Measurements from ENCODE around the gene HEXIM1. TPM values are rescaled to one million over a fixed set of nuclear protein-coding genes. Genes with fewer than 3 reads are reported as not detected.
A peak's percentile ranks its signal among the peaks of the same experiment; 100 is the strongest.

Gene HEXIM1
- total and polyA plus RNA-seq, 7 experiments from 2014 or later: 5.1 to 41.3 (median 30.5) TPM

- peaks cover 0 to 7% (median 0%) of the 10 kb centered on the region in 5 donors for H3K27me3 Mint-ChIP-seq
- H3K27ac Mint-ChIP-seq: peak overlapping the region; percentile 92 to 100 (median 100)
- peak overlapping the region; percentile 93 for H3K4me3 ChIP-seq (ENCODE audit: low read length)
- ChIA-PET CTCF (interaction anchor here (0.9 to 6.3 kb wide), 16 partner anchors 7 to 99 kb away, joined by 3 to 114 read pairs (median 8); partner anchors contain the start of genes ACBD4, HEXIM2 and PLCD3), POLR2A (interaction anchor here (0.7 to 10.7 kb wide), 16 partner anchors 11 to 242 kb away, joined by 3 to 516 read pairs (median 10); partner anchors contain the start of genes ACBD4, FMNL1, HEXIM2 and MAP3K14)
- H3K4me1 Mint-ChIP-seq: peaks cover 18 to 61% (median 51%) of the 10 kb centered on the region in 7 donors
- H3K4me1 ChIP-seq (ENCODE audit: control insufficient read depth in 2 of 2, insufficient read depth in 2 of 2, low read length in 2 of 2): peaks cover 21 to 27% of the 10 kb centered on the region in 2 donors
- peak in 6 of 9 donors; percentile 32 to 78 (median 40) for DNase-seq
- no peaks in the 10 kb centered on the region for H3K27me3 ChIP-seq (ENCODE audit: control insufficient read depth in 2 of 2, insufficient read depth in 2 of 2, low read length in 2 of 2)
- intact Hi-C loops (cut with micrococcal nuclease): loop anchor here (1.0 to 10.0 kb wide), 7 partner anchors 22 to 1042 kb away; partner anchors contain the start of genes KANSL1 (in 1 of the 2), MAP3K14 (in 1 of the 2) and TMUB2 (in 1 of the 2)
- peaks cover 0 to 15% (median 0%) of the 10 kb centered on the region in 5 donors for H3K36me3 Mint-ChIP-seq
- peaks cover 0 to 13% (median 0%) of the 10 kb centered on the region in 11 donors for H3K9me3 Mint-ChIP-seq
- peak overlapping the region; percentile 84 for H3K27ac ChIP-seq (ENCODE audit: low read depth, low read length)
- no peak for ATAC-seq
- H3K9me3 ChIP-seq (ENCODE audit: control insufficient read depth in 2 of 3, low read length in 3 of 3): no peaks in the 10 kb centered on the region
- H3K36me3 ChIP-seq (ENCODE audit: control insufficient read depth in 2 of 3, insufficient read depth in 3 of 3, low read length in 3 of 3): peaks cover 0 to 6% (median 0%) of the 10 kb centered on the region in 3 experiments
- H3K4me3 Mint-ChIP-seq: peak overlapping the region; percentile 89 to 100 (median 99)
Measured at GRCh38 chr17:45149669-45150664, 1.7 kb downstream of the HEXIM1 start.

GRCh38 chr17:45150911-45151809, 2.9 kb downstream of the HEXIM1 start:
- Histone ChIP-seq H3K27ac (ENCODE audit: low read depth, low read length) (peak overlapping the region; percentile 84), H3K4me1 (ENCODE audit: control insufficient read depth in 2 of 2, insufficient read depth in 2 of 2, low read length in 2 of 2) (peaks cover 21 to 23% of the 10 kb centered on the region in 2 donors), H3K36me3 (ENCODE audit: control insufficient read depth in 2 of 3, insufficient read depth in 3 of 3, low read length in 3 of 3) (peaks cover 0 to 6% (median 0%) of the 10 kb centered on the region in 3 experiments), H3K27me3 (ENCODE audit: control insufficient read depth in 2 of 2, insufficient read depth in 2 of 2, low read length in 2 of 2) (no peaks in the 10 kb centered on the region), H3K4me3 (ENCODE audit: low read length) (no peak overlapping the region), H3K9me3 (ENCODE audit: control insufficient read depth in 2 of 3, low read length in 3 of 3) (no peaks in the 10 kb centered on the region)
- Mint-ChIP-seq H3K36me3 (peaks cover 0 to 15% (median 0%) of the 10 kb centered on the region in 5 donors), H3K27me3 (peaks cover 0 to 7% (median 0%) of the 10 kb centered on the region in 5 donors), H3K4me1 (peaks cover 18 to 60% (median 52%) of the 10 kb centered on the region in 7 donors), H3K9me3 (peaks cover 0 to 13% (median 0%) of the 10 kb centered on the region in 11 donors), H3K27ac (peak overlapping the region; percentile 70 to 100 (median 92)), H3K4me3 (peak overlapping the region; percentile 36 to 100 (median 91))
- POLR2A ChIA-PET: interaction anchor here (0.6 to 10.7 kb wide), 14 partner anchors 9 to 241 kb away, joined by 3 to 516 read pairs (median 4); partner anchors contain the start of genes ACBD4, FMNL1, HEXIM2 and PLCD3
- intact Hi-C loops (cut with micrococcal nuclease): no loop called here
- DNase-seq: no peak
- ATAC-seq: no peak
- CTCF ChIA-PET: interaction anchor here (0.5 to 6.3 kb wide), 19 partner anchors 8 to 1036 kb away, joined by 3 to 114 read pairs (median 4); partner anchors contain the start of genes ACBD4 and HEXIM2

GRCh38 chr17:45155029-45155428, 6.8 kb downstream of the HEXIM1 start:
- DNase-seq (no peak), ATAC-seq (no peak)
- intact Hi-C loops (cut with micrococcal nuclease): no loop called here
- no peaks in the 10 kb centered on the region for H3K27me3 Mint-ChIP-seq
- H3K36me3 Mint-ChIP-seq: peaks cover 0 to 20% (median 6%) of the 10 kb centered on the region in 5 donors
- H3K4me3 Mint-ChIP-seq: no peak overlapping the region
- peaks cover 30 to 62% (median 49%) of the 10 kb centered on the region in 7 donors for H3K4me1 Mint-ChIP-seq
- H3K4me3 ChIP-seq (ENCODE audit: low read length): no peak overlapping the region
- no peaks in the 10 kb centered on the region for H3K9me3 ChIP-seq (ENCODE audit: control insufficient read depth in 2 of 3, low read length in 3 of 3)
- H3K9me3 Mint-ChIP-seq: no peaks in the 10 kb centered on the region
- peak overlapping the region in 2 of 9 donors; percentile 19 to 81 for H3K27ac Mint-ChIP-seq
- POLR2A ChIA-PET: interaction anchor here (0.8 to 1.8 kb wide), 5 partner anchors 9 to 94 kb away, joined by 3 to 8 read pairs (median 3); partner anchors contain the start of gene NMT1
- peaks cover 18 to 32% of the 10 kb centered on the region in 2 donors for H3K4me1 ChIP-seq (ENCODE audit: control insufficient read depth in 2 of 2, insufficient read depth in 2 of 2, low read length in 2 of 2)
- H3K36me3 ChIP-seq (ENCODE audit: control insufficient read depth in 2 of 3, insufficient read depth in 3 of 3, low read length in 3 of 3): no peaks in the 10 kb centered on the region
- H3K27ac ChIP-seq (ENCODE audit: low read depth, low read length): peak overlapping the region; percentile 40
- CTCF ChIA-PET: interaction anchor here (0.6 to 2.1 kb wide), 6 partner anchors 20 to 978 kb away, joined by 3 to 13 read pairs (median 4); partner anchors contain the start of gene ACBD4
- no peaks in the 10 kb centered on the region for H3K27me3 ChIP-seq (ENCODE audit: control insufficient read depth in 2 of 2, insufficient read depth in 2 of 2, low read length in 2 of 2)

- H3K27ac Mint-ChIP-seq: peak overlapping the region in 5 of 9 donors; percentile 20 to 81 (median 38)
- no peaks in the 10 kb centered on the region for H3K9me3 Mint-ChIP-seq
Measured at GRCh38 chr17:45155483-45155882, 7.2 kb downstream of the HEXIM1 start.

GRCh38 chr17:45156242-45156641, 8.0 kb downstream of the HEXIM1 start:
- Mint-ChIP-seq H3K9me3 (no peaks in the 10 kb centered on the region), H3K36me3 (peaks cover 0 to 13% (median 6%) of the 10 kb centered on the region in 5 donors), H3K4me1 (peaks cover 27 to 53% (median 46%) of the 10 kb centered on the region in 7 donors), H3K27me3 (no peaks in the 10 kb centered on the region), H3K4me3 (peak overlapping the region in 1 of 10 donors; percentile 21), H3K27ac (peak overlapping the region in 5 of 9 donors; percentile 7 to 52 (median 44))
- DNase-seq (no peak), ATAC-seq (no peak)
- no peak overlapping the region for H3K4me3 ChIP-seq (ENCODE audit: low read length)
- H3K4me1 ChIP-seq (ENCODE audit: control insufficient read depth in 2 of 2, insufficient read depth in 2 of 2, low read length in 2 of 2): peaks cover 17 to 28% of the 10 kb centered on the region in 2 donors
- H3K9me3 ChIP-seq (ENCODE audit: control insufficient read depth in 2 of 3, low read length in 3 of 3): no peaks in the 10 kb centered on the region
- H3K27ac ChIP-seq (ENCODE audit: low read depth, low read length): no peak overlapping the region
- intact Hi-C loops (cut with micrococcal nuclease): no loop called here
- ChIA-PET POLR2A (interaction anchor here (1.8 to 9.7 kb wide), 3 partner anchors 6 to 17 kb away, joined by 6 to 516 read pairs (median 8); partner anchors contain the start of gene HEXIM1), CTCF (interaction anchor here (1.1 to 2.1 kb wide), 4 partner anchors 21 to 79 kb away, joined by 3 to 13 read pairs (median 8); partner anchors contain the start of gene ACBD4)
- H3K36me3 ChIP-seq (ENCODE audit: control insufficient read depth in 2 of 3, insufficient read depth in 3 of 3, low read length in 3 of 3): peaks cover 0 to 8% (median 0%) of the 10 kb centered on the region in 3 experiments
- H3K27me3 ChIP-seq (ENCODE audit: control insufficient read depth in 2 of 2, insufficient read depth in 2 of 2, low read length in 2 of 2): no peaks in the 10 kb centered on the region

More at GRCh38 chr17:45155483-45155882, 7.2 kb downstream of the HEXIM1 start:
- Mint-ChIP-seq H3K36me3 (peaks cover 0 to 18% (median 6%) of the 10 kb centered on the region in 5 donors), H3K4me3 (peak overlapping the region in 2 of 10 donors; percentile 12 to 16), H3K27me3 (no peaks in the 10 kb centered on the region), H3K4me1 (peaks cover 32 to 61% (median 51%) of the 10 kb centered on the region in 7 donors)
- Histone ChIP-seq H3K4me1 (ENCODE audit: control insufficient read depth in 2 of 2, insufficient read depth in 2 of 2, low read length in 2 of 2) (peaks cover 23 to 34% of the 10 kb centered on the region in 2 donors), H3K4me3 (ENCODE audit: low read length) (no peak overlapping the region), H3K27ac (ENCODE audit: low read depth, low read length) (peak overlapping the region; percentile 40), H3K27me3 (ENCODE audit: control insufficient read depth in 2 of 2, insufficient read depth in 2 of 2, low read length in 2 of 2) (no peaks in the 10 kb centered on the region), H3K9me3 (ENCODE audit: control insufficient read depth in 2 of 3, low read length in 3 of 3) (no peaks in the 10 kb centered on the region), H3K36me3 (ENCODE audit: control insufficient read depth in 2 of 3, insufficient read depth in 3 of 3, low read length in 3 of 3) (peaks cover 0 to under 1% (median 0%) of the 10 kb centered on the region in 3 experiments)
- CTCF ChIA-PET: interaction anchor here (0.6 to 2.1 kb wide), 6 partner anchors 20 to 978 kb away, joined by 3 to 13 read pairs (median 6); partner anchors contain the start of gene ACBD4
- no peak for ATAC-seq
- POLR2A ChIA-PET: interaction anchor here (0.8 to 1.8 kb wide), 5 partner anchors 9 to 95 kb away, joined by 3 to 8 read pairs (median 3); partner anchors contain the start of gene NMT1
- intact Hi-C loops (cut with micrococcal nuclease): no loop called here
- no peak for DNase-seq

Measured in naive thymus-derived CD4-positive, alpha-beta T cell (primary cell).